ENCODE measurements around the gene MIS18A. TPM values are rescaled to one million over a fixed set of nuclear protein-coding genes. Genes with fewer than 3 reads are reported as not detected.

The MIS18A gene
- total RNA-seq, 3 donors from 2014 or later: 4.2 to 10.8 (median 7.2) TPM

DNA sequence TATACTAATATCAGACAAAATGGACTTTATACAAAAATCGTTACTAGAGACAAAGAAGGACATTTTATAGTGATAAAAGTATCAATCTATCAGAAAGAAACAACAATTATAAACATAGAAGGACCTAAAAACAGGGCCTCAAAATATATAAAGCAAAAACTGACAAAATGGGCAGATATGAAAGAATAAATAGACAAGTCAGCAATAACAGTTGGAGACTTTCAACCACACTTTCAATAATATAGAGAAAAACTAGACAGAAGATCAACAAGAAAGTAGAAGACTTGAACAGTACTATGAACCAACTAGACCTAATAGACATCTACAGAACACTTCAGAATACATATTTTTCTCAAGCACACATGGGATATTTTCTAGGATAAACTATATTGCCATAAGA lies 52.4 kb downstream of the MIS18A start:
- DNase-seq (ENCODE audit: low spot score in 2 of 2): no peak
- TF ChIP-seq, protein P1, sequence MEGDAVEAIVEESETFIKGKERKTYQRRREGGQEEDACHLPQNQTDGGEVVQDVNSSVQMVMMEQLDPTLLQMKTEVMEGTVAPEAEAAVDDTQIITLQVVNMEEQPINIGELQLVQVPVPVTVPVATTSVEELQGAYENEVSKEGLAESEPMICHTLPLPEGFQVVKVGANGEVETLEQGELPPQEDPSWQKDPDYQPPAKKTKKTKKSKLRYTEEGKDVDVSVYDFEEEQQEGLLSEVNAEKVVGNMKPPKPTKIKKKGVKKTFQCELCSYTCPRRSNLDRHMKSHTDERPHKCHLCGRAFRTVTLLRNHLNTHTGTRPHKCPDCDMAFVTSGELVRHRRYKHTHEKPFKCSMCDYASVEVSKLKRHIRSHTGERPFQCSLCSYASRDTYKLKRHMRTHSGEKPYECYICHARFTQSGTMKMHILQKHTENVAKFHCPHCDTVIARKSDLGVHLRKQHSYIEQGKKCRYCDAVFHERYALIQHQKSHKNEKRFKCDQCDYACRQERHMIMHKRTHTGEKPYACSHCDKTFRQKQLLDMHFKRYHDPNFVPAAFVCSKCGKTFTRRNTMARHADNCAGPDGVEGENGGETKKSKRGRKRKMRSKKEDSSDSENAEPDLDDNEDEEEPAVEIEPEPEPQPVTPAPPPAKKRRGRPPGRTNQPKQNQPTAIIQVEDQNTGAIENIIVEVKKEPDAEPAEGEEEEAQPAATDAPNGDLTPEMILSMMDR (IDR thresholded peaks at IDR 0.05): no peak
- Histone ChIP-seq H3K27ac (no peak overlapping the region), H3K9me3 (peaks cover 6 to 13% of the 10 kb centered on the region in 2 donors), H3K27me3 (no peaks in the 10 kb centered on the region), H3K36me3 (no peaks in the 10 kb centered on the region), H3K4me1 (no peaks in the 10 kb centered on the region), H3K4me3 (no peak overlapping the region)
- intact Hi-C loops (cut with DNase I; ENCODE audit: low total_unique reads): no loop called here

Other genes with a start within 250 kb of the MIS18A start
- gene MRAP, start 19.8 kb upstream of the MIS18A start, total RNA-seq: 10 to 100 TPM in 1 of 3 donors, 1 to 10 TPM in 2; 5.1 to 23.4 (median 8.8) TPM
- gene URB1, start 114.0 kb upstream of the MIS18A start, total RNA-seq: 10 to 100 TPM; 12.8 to 22.2 (median 20.6) TPM
- gene EVA1C, start 133.7 kb upstream of the MIS18A start, total RNA-seq: 10 to 100 TPM; 30.2 to 69.8 (median 58.5) TPM